ENCODE measurements around the gene DDX31. TPM values are rescaled to one million over a fixed set of nuclear protein-coding genes. Genes with fewer than 3 reads are reported as not detected.

The DDX31 gene
- total and polyA plus RNA-seq, 9 of the 15 experiments (the other 6 are each of a cell fraction or from before 2014, with no cell fraction given): 11.9 to 24.6 (median 22.2) TPM

DNA sequence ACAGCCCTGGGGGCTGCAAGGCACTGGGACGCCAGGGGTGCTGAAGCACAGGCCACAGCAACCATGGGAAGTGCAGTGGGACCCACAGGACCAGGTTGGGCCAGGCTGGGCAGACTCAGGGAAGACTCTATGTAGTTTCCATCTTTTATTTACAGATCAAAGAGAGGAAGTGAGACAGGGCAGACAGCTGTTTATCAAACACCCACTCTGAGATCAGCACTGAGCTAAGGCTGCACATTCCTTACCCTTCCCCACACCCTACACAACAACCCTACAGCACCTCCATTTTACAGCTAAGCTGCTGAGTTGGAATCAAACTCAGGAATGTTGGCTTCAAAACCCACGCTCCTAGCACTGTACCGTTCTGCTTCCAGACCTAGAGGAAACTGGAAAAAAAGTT, 67.6 kb downstream of the DDX31 start:
- H3K27me3 ChIP-seq (ENCODE audit: control insufficient read depth in 2 of 2, insufficient read depth in 2 of 2, low read length in 2 of 2): no peaks in the 10 kb centered on the region
- H4K20me1 ChIP-seq (replicated peaks; ENCODE audit: control insufficient read depth, insufficient read depth, low read length): peaks cover 8% of the 10 kb centered on the region
- H2AFZ ChIP-seq (ENCODE audit: low read depth, low read length): no peak overlapping the region
- POLR2A ChIA-PET: interaction anchor here (0.6 kb wide), 1 partner anchor 43 kb away, joined by 3 read pairs; no protein-coding TSS in a partner anchor
- no peaks in the 10 kb centered on the region for H3K79me2 ChIP-seq (ENCODE audit: control insufficient read depth, insufficient read depth, low read length)
- H3K4me3 ChIP-seq: no peak overlapping the region
- FAIRE-seq: no peak
- DNase-seq (ENCODE audit: extremely low read depth in 1 of 4, low spot score in 3 of 4): no peak
- no peak overlapping the region for H3K4me2 ChIP-seq (ENCODE audit: insufficient read depth, low read length)
- intact Hi-C loops (cut with micrococcal nuclease) (no loop called here), in situ Hi-C loops (cut with MboI) (no loop called here)
- CTCF ChIA-PET (ENCODE audit: low intra/inter-chr PET ratio): no interaction called here
- no peak overlapping the region for H3K9ac ChIP-seq (ENCODE audit: insufficient read depth in 1 of 2, low read depth in 2 of 2, low read length in 2 of 2)
- 41% methylated on average over 3 of the region's 3 CpGs for WGBS (ENCODE audit: insufficient coverage, low coverage, missing lambda C conversion rate)
- peaks cover 88% of the 10 kb centered on the region for H3K36me3 ChIP-seq (ENCODE audit: control insufficient read depth, insufficient read depth, low read length)
- no peaks in the 10 kb centered on the region for H3K9me3 ChIP-seq (replicated peaks; ENCODE audit: control insufficient read depth, insufficient read depth, low read depth, low read length)
- H3K27ac ChIP-seq (ENCODE audit: extremely low read depth, low read depth, low read length): no peak overlapping the region
- no peaks in the 10 kb centered on the region for H3K9me1 ChIP-seq (ENCODE audit: control insufficient read depth, insufficient read depth, low read length)
- ATAC-seq: no peak
- peaks cover 0 to 3% of the 10 kb centered on the region in 2 experiments; a peak in 1 of 5 replicates for H3K4me1 ChIP-seq (replicated peaks in 1 of 2; ENCODE audit: control insufficient read depth in 2 of 2, insufficient read depth in 2 of 2, low read length in 2 of 2)
- BruUV-seq (replicated peaks): no TSS peak
- TF ChIP-seq NFXL1 (CRISPR knock-in tag; IDR thresholded peaks at IDR 0.05): no peak
- TF ChIP-seq SPI1 (IDR thresholded peaks at IDR 0.05; ENCODE audit: borderline replicate concordance, low read depth, low read length): peak; percentile 31; the same call in 1 of the 2 replicates
- TF ChIP-seq CHD4 (IDR thresholded peaks at IDR 0.05; ENCODE audit: insufficient read depth, insufficient replicate concordance, low read depth, low read length, poor library complexity, severe bottlenecking): no peak
- no peak for TF ChIP-seq GTF2A2 (tag; IDR thresholded peaks at IDR 0.05)
- no peak for TF ChIP-seq TEAD4 (IDR thresholded peaks at IDR 0.05; ENCODE audit: low read length)
- no peak for TF ChIP-seq TEAD4 (CRISPR knock-in tag; IDR thresholded peaks at IDR 0.05; ENCODE audit: borderline replicate concordance)
